Anterior cingulate cortex (tissue), 58 donors: ENCODE measurements around the gene FNIP1.
"Not testable (repeated sequence)": the region's sequence is repeated elsewhere in the genome, so short reads cannot be mapped to it uniquely, and the experiment has no call there.

Experiments
- DNase-seq, 58 donors: peaks; one replicate each; lab custom pipeline; 2025; lab: John Stamatoyannopoulos, UW

The FNIP1 gene

GRCh38 chr5:131796793-131797693 lies at the start of gene FNIP1:
TSS of gene FNIP1 (minus strand) at chr5:131797017. CDS start at chr5:131796921, 96 bp downstream.
- peak; percentile 82 to 100 (median 99) for DNase-seq

DNA sequence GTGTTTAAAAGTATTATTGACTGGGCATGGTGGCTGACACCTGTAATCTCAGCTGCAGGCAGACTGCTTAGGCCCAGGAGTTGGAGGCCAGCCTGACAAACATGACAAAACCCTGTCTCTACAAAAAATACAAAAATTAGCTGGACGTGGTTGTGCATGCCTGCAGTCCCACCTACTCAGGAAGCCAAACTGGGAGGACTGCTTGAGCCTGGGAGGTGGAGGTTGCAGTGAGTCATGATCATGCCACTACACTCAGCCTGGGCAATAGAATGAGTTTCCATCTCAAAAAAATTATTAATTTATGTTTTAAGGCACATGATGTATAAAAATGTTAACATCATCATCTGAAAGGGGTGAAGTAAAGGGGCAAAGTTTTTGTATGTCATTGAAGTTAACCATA lies 49.7 kb upstream of the FNIP1 start:
- DNase-seq: no peak

GRCh38 chr5:131845828-131846227 lies 49.0 kb upstream of the FNIP1 start:
- no peak for DNase-seq

DNA sequence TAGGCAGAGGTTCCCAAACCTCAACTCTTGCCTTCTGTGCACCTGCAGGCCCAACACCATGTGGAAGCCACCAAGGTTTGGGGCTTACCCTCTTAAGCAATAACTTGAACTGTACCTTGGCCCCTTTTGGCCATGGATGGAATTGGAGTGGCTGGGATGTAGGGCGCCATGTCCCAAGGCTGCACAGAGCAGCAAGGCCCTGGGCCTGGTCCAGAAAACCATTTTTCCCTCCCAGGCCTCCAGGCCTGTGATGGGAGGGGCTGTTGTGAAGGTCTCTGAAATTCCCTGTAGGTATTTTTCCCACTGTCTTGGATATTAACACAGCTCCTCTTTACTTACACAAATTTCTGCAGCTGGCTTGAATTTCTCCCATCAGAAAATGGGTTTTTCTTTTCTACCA lies 46.2 kb upstream of the FNIP1 start:
- not testable (repeated sequence) for DNase-seq

DNA sequence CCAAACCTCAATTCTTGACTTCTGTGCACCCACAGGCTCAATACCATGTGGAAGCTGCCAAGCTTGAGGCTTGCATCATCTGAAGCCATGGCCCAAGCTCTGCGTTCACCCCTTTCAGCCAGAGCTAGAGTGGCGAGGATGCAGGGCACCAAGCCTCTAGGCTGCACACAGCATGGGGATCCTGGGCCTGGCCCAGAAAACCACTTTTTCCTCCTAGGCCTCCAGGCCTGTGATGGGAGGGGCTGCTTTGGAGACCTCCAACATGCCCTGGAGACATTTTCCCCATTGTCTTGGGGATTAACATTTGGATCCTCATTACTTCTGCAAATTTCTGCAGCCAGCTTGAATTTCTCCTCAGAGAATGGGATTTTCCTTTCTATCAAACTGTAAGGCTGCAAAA lies 35.9 kb upstream of the FNIP1 start:
- DNase-seq: not testable (repeated sequence)

- DNase-seq: no peak
These were observed 28.7 kb upstream of the FNIP1 start for GRCh38 chr5:131825404-131826013.

DNA sequence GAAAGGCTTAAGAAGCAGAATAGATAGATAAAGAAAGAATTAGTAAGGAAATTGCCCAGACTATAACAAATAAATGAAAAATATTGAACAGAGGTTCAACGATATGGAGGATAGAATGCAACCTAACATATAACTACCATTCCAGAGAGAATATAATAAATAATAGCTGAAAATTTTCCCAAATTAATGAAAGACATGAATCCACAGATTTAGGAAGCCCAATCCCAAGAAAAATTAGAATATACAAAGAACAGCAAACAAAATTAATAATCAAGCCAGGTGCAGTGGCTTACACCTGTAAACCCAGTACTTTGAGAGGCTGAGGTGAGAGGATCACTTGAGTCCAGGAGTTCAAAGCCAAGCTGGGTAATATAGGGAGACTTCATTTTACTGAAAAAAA lies 27.8 kb upstream of the FNIP1 start:
- no peak for DNase-seq

DNA sequence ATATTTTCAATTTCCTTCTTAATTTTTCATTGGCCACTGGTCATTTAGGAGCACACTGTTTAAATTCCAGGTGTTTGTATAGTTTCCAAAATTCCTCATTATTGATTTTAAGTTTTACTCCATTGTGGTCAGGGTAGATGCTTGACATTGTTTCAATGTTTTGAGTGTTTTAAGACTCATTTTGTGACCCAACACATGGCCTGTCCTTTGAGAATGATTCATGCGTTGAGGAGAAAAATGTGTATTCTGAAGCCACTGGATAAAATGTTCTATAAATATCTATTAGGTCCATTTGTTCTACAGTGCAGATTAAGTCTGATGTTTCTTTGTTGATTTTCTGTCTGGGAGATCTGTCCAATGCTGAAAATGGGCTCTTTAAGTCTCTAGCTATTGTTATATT lies 24.4 kb upstream of the FNIP1 start:
- no peak for DNase-seq

DNA sequence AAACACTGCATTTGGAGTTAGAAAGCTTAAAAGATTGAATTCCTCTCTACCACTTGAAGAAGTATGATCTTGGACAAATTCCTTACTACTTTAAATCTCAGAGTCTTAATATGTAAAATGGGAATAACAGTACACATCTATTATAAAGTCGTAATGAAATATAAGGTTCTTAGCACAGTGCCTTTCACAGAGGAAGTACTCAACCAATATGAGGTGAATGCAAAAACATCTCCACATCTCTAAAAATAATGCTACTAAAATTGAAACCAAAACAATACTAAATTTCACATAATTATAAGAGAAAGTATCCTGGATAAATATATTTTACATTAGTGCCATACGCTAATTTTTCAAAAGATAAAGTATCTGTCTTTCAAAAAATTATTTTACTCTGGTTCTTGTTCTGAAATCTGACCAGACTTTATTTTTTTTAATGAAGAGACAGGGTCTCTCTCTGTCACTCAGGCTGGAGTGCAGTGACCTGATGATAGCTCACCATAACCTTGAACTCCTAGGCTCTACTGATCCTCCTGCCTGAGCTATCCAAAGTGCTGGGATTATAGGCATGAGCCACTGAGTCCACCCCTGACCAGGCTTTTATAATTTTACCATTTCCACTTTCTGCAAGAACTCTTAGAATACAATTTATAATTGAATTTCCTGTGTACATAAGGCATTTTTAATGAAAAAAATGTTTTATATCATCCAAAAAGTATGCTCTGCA lies 21.3 kb upstream of the FNIP1 start:
- DNase-seq: no peak

GRCh38 chr5:131814990-131815389 lies 18.2 kb upstream of the FNIP1 start:
- no peak for DNase-seq

GRCh38 chr5:131812371-131813160 lies 15.7 kb upstream of the FNIP1 start:
- no peak for DNase-seq

GRCh38 chr5:131810510-131811249 lies 13.9 kb upstream of the FNIP1 start:
- DNase-seq: peak in 3 of 58 donors; percentile 1 to 6 (median 1)

DNA sequence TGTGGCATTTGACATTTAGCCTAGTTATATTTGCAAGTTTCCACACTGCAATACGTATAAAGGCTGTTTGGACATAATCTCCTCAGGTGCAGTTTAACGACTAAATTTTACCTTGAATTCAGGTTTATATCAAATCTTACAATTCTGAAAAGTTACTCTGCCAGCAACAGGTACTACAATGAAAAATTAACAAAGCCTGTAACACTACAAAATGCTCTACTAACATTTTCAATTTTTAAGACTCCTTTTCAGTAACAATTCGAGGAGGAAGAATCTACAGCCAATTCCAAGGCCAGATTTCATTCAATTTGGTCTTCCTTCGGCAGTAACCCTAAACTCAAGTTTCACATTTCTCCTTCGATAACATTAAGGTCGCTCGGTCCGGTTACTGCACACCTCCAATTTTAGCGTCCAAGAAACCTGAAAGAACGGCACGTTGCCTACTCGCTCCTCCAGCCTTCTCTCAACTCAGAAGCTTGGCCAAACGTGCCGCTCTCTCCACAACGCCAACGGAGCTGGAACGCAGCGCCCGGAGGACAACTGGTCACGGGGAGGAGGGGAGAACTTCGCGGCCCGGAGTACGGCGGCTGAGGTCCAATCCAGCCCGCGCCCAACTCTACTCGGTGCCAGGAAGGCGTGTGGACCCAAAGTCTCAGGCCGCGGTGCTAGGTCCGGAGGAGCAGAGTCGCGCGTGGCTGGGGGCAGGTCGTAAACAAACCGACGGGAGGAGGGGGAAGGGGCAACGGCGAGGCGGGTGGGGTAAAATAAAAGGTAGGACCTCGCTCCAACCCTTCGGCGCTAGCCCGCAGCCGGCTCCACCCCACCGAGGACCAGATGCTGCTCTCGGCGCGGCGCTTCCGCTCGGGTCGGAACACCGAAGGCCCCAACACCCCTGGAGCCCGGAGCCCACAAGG lies 681 bp downstream of the FNIP1 start:
- peak in 55 of 58 donors; percentile 19 to 80 (median 60) for DNase-seq

- DNase-seq: no peak
These were observed 1.6 kb downstream of the FNIP1 start for GRCh38 chr5:131795228-131795627.

DNA sequence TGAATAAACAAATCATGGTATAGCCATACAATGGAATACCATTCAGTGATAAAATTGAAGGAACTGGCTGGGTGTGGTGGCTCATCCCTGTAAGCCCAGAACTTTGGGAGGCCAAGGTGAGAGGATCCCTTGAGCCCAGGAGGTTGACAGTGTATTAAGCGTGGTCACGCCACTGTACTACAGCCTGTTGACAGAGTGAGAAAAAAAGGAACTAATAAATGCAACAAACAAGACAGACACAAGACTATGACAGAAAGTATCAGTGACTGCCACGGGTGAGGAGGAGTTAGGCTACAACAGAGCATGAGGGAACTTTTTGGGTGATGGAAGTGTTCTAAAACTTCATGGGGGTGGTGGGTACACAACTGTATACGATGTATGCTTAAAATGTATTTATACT lies 2.2 kb downstream of the FNIP1 start:
- no peak for DNase-seq

DNA sequence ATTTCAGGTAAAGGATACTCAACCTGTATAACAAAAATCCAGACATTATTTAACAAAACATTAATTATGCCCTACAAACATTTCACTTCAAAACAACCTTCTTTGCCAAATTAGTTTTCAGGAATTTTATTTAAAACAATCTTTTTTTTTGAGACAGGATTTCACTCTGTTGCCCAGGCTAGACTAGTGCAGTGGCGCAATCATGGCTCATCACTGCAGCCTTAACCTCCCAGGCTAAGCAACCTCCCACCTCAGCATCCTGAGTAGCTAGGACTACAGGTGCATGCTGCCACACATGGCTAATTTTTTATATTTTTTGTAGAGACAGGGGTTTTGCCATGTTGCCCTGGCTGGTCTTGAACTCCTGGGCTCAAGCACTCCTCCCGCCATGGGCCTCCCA lies 3.9 kb downstream of the FNIP1 start:
- DNase-seq: no peak

GRCh38 chr5:131791866-131792265 lies 5.0 kb downstream of the FNIP1 start:
- no peak for DNase-seq

- no peak for DNase-seq
These were observed 6.3 kb downstream of the FNIP1 start for GRCh38 chr5:131790550-131790949.

DNA sequence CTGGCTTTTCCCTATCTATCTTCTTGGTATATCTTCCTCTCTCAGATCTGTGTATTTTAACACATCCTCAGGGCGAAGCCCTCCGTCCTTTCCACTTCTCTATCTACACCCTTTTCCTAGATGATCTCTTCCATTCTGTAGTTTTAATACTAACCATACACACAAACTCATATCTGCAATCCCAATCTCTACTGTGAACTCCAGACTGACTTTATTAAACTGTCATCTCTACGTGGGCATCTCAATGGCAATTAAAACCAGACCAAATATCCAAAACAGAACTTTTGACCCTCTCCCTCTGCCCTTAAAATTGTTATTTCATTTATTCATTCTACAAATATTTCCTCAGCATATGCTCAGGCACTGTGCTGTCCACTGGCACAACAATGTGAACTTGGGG lies 7.1 kb downstream of the FNIP1 start:
- no peak for DNase-seq
